HCT116 (cell line): Measurements from ENCODE around the gene NCOA1. TPM values are rescaled to one million over a fixed set of nuclear protein-coding genes. Genes with fewer than 3 reads are reported as not detected.

Source experiments
- ATAC-seq: fragments of 200-7000 bp; cut with Tn5 transposase; 2 replicates; pipeline ENCODE4 v1.9.1; 2020; ENCODE audit warnings: mild to moderate bottlenecking, moderate library complexity
- BruUV-seq: library from RNA; stranded (reverse); fragments of 400-500 nt; replicated peaks from 2 replicates; lab custom pipeline; 2021; lab: Mats Ljungman, UMichigan
- CTCF ChIA-PET: fragments of 300-600 bp; sonication (Branson Sonifier 250); formaldehyde crosslinking; loops from one replicate; lab custom pipeline; 2021; ENCODE audit warnings: antibody characterized with exemption; lab: Charles Lee
- POLR2A ChIA-PET: fragments of 300-600, 350-600 bp; sonication (Branson Sonifier 250); formaldehyde crosslinking; loops from one replicate; lab custom pipeline; 2021; ENCODE audit warnings: antibody characterized with exemption; lab: Charles Lee
- RAD21 ChIA-PET, 2 experiments: fragments of 300-600 bp; sonication (Branson Sonifier 250); formaldehyde crosslinking; loops; one replicate each; lab custom pipeline; 2023; ENCODE audit warnings: low total read pairs in 2 of 2; ENCODE audit not compliant: uncharacterized antibody in 2 of 2, unreplicated experiment in 2 of 2, low non-redundant PET in 1 of 2; lab: Charles Lee
- DNase-seq: peaks from one replicate; pipeline ENCODE4 v3.0.0-alpha.2; 2010; ENCODE audit warnings: low read depth, low spot score
- H2AFZ ChIP-seq: fragments of 200-600 bp; shearing (Covaris generic), sonication (generic); 2 replicates; pipeline ENCODE4 v1.6.1; 2017; ENCODE audit warnings: low read depth, mixed run types, mixed read lengths, antibody characterized with exemption, low read length; ENCODE audit not compliant: poor library complexity, severe bottlenecking
- H3K27ac ChIP-seq: 2 replicates; pipeline ENCODE4 v1.5.1; 2012; ENCODE audit warnings: low read depth, low read length
- H3K27me3 ChIP-seq: fragments of 200-600 bp; sonication (generic); 2 replicates; pipeline ENCODE4 v1.6.1; 2016; ENCODE audit warnings: mixed run types, low read length, mixed read lengths; ENCODE audit not compliant: insufficient read depth
- H3K36me3 ChIP-seq, 2 experiments: fragments of 200-500 bp in 1 of 2; fragments of 200-600 bp in 1 of 2; sonication (Bioruptor generic) in 1 of 2; sonication (generic) in 1 of 2; 2 replicates each; pipeline versions ENCODE4 v1.5.1 to v1.6.1; 2014 to 2016; ENCODE audit warnings: low read length in 2 of 2, inconsistent platforms in 1 of 2, mixed read lengths in 1 of 2, mixed run types in 1 of 2; ENCODE audit not compliant: insufficient read depth in 2 of 2, control insufficient read depth in 1 of 2
- H3K4me1 ChIP-seq, 2 experiments: fragments of 200-600 bp in 1 of 2; sonication (generic) in 1 of 2; 2 replicates each; pipeline versions ENCODE4 v1.5.1 to v1.6.1; 2012 to 2017; ENCODE audit warnings: low read length in 2 of 2, inconsistent platforms in 1 of 2, mild to moderate bottlenecking in 1 of 2, mixed read lengths in 1 of 2, mixed run types in 1 of 2, moderate library complexity in 1 of 2; ENCODE audit not compliant: insufficient read depth in 2 of 2, control insufficient read depth in 1 of 2
- H3K4me2 ChIP-seq: fragments of 200-600 bp; sonication (generic); 2 replicates; pipeline ENCODE4 v1.6.1; 2017; ENCODE audit warnings: mixed run types, low read length, mixed read lengths
- H3K4me3 ChIP-seq, 2 experiments: fragments of 200-600 bp in 1 of 2; sonication (generic) in 1 of 2; replicated peaks in 1 of 2; 2 replicates each; pipeline ENCODE4 v1.5.1; 2011 to 2016; ENCODE audit warnings: low read length in 2 of 2, control low read depth in 1 of 2, low read depth in 1 of 2, mild to moderate bottlenecking in 1 of 2, mixed read lengths in 1 of 2, mixed run types in 1 of 2
- H3K79me2 ChIP-seq: fragments of 200-600 bp; sonication (generic); 2 replicates; pipeline ENCODE4 v1.6.1; 2017; ENCODE audit warnings: mild to moderate bottlenecking, mixed run types, low read length, moderate library complexity, mixed read lengths; ENCODE audit not compliant: insufficient read depth
- H3K9ac ChIP-seq: fragments of 200-600 bp; sonication (generic); 2 replicates; pipeline ENCODE4 v1.6.1; 2016; ENCODE audit warnings: low read length, mixed read lengths
- H3K9me2 ChIP-seq: fragments of 200-600 bp; sonication (generic), shearing (Covaris generic); 2 replicates; pipeline ENCODE4 v1.6.1; 2017; ENCODE audit warnings: mixed run types, mild to moderate bottlenecking, moderate library complexity; ENCODE audit not compliant: insufficient read depth
- H3K9me3 ChIP-seq, 2 experiments: fragments of 200-500 bp in 1 of 2; fragments of 200-600 bp in 1 of 2; sonication (Bioruptor generic) in 1 of 2; sonication (generic) in 1 of 2; 2 replicates each; pipeline ENCODE4 v1.6.1; 2014 to 2017; ENCODE audit warnings: low read length in 2 of 2, mixed read lengths in 2 of 2, inconsistent platforms in 1 of 2, low read depth in 1 of 2, mild to moderate bottlenecking in 1 of 2, mixed run types in 1 of 2, moderate library complexity in 1 of 2; ENCODE audit not compliant: control insufficient read depth in 1 of 2, insufficient read depth in 1 of 2
- H4K20me1 ChIP-seq: fragments of 200-600 bp; sonication (generic), shearing (Covaris generic); 2 replicates; pipeline ENCODE4 v1.6.1; 2017; ENCODE audit warnings: mixed run types, mild to moderate bottlenecking, moderate library complexity; ENCODE audit not compliant: insufficient read depth
- CBX3 ChIP-seq: IDR thresholded peaks from 2 replicates; pipeline ENCODE4 v1.6.1; 2012; ENCODE audit warnings: low read depth
- CEBPB ChIP-seq: IDR thresholded peaks from 2 replicates; pipeline ENCODE4 v1.6.1; 2012; ENCODE audit warnings: low read depth
- EZH2 ChIP-seq: fragments of 200-600 bp; sonication (generic); IDR thresholded peaks from 2 replicates; pipeline ENCODE4 v1.6.1; 2017; ENCODE audit warnings: antibody characterized with exemption, mixed run types
- EZH2phosphoT487 ChIP-seq: fragments of 200-600 bp; IDR thresholded peaks from 2 replicates; pipeline ENCODE4 v1.6.1; 2018; ENCODE audit warnings: antibody characterized with exemption, borderline replicate concordance
- FOSL1 ChIP-seq: IDR thresholded peaks from 2 replicates; pipeline ENCODE4 v1.6.1; 2012; ENCODE audit warnings: low read depth
- POLR2A ChIP-seq: IDR thresholded peaks from 2 replicates; pipeline ENCODE4 v1.7.0; 2011; ENCODE audit warnings: borderline replicate concordance; ENCODE audit not compliant: insufficient read depth, insufficient read length; ENCODE audit errors: extremely low read depth
- POLR2AphosphoS5 ChIP-seq: IDR thresholded peaks from 2 replicates; pipeline ENCODE4 v1.6.1; 2011; ENCODE audit warnings: mild to moderate bottlenecking, low read depth, low read length, moderate library complexity
- RAD21 ChIP-seq: IDR thresholded peaks from 2 replicates; pipeline ENCODE4 v1.6.1; 2012; ENCODE audit warnings: low read depth, mild to moderate bottlenecking
- SIN3A ChIP-seq: IDR thresholded peaks from 2 replicates; pipeline ENCODE4 v1.6.1; 2012; ENCODE audit warnings: low read depth
- SRF ChIP-seq: IDR thresholded peaks from 2 replicates; pipeline ENCODE4 v1.6.1; 2012; ENCODE audit warnings: low read depth
- YY1 ChIP-seq: IDR thresholded peaks from 2 replicates; pipeline ENCODE4 v1.6.1; 2011; ENCODE audit warnings: low read length, low read depth, moderate library complexity, mild to moderate bottlenecking; ENCODE audit not compliant: insufficient replicate concordance; ENCODE audit errors: extremely low read depth
- ZFX ChIP-seq: fragments of 450-650 bp; IDR thresholded peaks from 2 replicates; pipeline ENCODE4 v1.6.1; 2017
- ZNF274 ChIP-seq: fragments of 200-500 bp; sonication (Bioruptor generic); IDR thresholded peaks from 2 replicates; pipeline ENCODE4 v1.6.1; 2014; ENCODE audit warnings: mild to moderate bottlenecking, low read depth, low read length, inconsistent platforms
- intact Hi-C: fragments of 100-400 bp; cut with micrococcal nuclease; formaldehyde crosslinking; loops from 2 replicates; pipeline ENCODE4 v1.10.0; 2022
- total RNA-seq: library from RNA; stranded (reverse); gene quantifications from one replicate; pipeline ENCODE4 v1.2.1, GENCODE V29; 2021; ENCODE audit not compliant: unreplicated experiment
- TF ChIP-seq, protein P1 (sequence below): IDR thresholded peaks from 2 replicates; pipeline ENCODE4 v1.6.1; 2012
- TF ChIP-seq, protein P2 (sequence below): IDR thresholded peaks from 2 replicates; pipeline ENCODE4 v1.6.1; 2011; ENCODE audit warnings: mild to moderate bottlenecking, low read length, moderate library complexity; ENCODE audit not compliant: insufficient replicate concordance; ENCODE audit errors: extremely low read depth

The NCOA1 gene
- total RNA-seq, 1 experiment from 2014 or later: 10.4 TPM

DNA sequence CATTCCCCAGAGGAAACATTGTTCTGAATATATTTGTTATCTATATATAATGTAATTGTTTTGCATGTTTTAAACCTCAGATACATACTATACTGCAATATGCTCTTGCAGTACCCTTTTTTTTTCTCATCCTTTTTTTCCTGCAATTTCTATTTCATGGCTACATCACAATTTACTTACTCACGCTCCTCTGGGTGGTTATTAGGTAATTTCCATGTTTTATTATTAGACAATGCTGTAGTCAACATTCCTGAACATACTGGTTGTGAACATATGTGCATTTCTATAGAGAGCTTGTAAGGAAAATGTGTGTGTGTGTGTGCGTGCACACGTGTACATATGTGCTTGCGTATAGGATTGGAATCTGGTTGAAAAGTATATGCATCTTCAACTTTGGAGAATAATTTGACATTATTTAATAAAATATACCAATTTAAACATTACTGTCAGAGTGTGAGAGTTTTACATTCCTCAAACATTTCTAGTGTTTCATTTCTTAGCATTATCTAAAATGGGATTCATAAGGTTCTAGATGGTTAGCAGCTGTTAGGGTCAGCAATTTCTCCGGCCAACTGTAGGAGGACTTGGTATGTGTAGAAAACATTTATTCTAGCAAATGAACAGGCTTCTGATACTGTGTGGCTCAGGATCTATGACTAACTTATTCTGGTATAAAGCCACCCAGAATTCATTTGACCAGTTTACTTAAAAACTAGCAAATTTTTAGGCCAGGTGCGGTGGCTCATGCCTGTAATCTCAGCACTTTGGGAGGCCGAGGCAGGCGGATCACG is 22.4 kb downstream of the NCOA1 start:
- no peaks in the 10 kb centered on the region for H3K27me3 ChIP-seq
- H4K20me1 ChIP-seq: no peaks in the 10 kb centered on the region
- BruUV-seq: no TSS peak
- TF ChIP-seq CBX3 (no peak), SRF (no peak), EZH2 (no peak)
- TF ChIP-seq, protein P1, sequence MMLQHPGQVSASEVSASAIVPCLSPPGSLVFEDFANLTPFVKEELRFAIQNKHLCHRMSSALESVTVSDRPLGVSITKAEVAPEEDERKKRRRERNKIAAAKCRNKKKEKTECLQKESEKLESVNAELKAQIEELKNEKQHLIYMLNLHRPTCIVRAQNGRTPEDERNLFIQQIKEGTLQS: no peak
- TF ChIP-seq, all 23 proteins: peak for 0
- Histone ChIP-seq H3K36me3 (no peaks in the 10 kb centered on the region), H3K9ac (no peak overlapping the region), H3K9me2 (no peaks in the 10 kb centered on the region), H3K4me1 (peaks cover 0 to 9% of the 10 kb centered on the region in 2 experiments; a peak in 2 of 4 replicates), H3K4me3 (no peak overlapping the region), H3K9me3 (no peaks in the 10 kb centered on the region), H3K4me2 (no peak overlapping the region), H3K79me2 (no peaks in the 10 kb centered on the region), H2AFZ (no peak overlapping the region), H3K27ac (no peak overlapping the region)
- intact Hi-C loops: no loop called here
- no peak for ATAC-seq
- POLR2A ChIA-PET: no interaction called here
- CTCF ChIA-PET: no interaction called here
- RAD21 ChIA-PET: no interaction called here
- DNase-seq: no peak

DNA sequence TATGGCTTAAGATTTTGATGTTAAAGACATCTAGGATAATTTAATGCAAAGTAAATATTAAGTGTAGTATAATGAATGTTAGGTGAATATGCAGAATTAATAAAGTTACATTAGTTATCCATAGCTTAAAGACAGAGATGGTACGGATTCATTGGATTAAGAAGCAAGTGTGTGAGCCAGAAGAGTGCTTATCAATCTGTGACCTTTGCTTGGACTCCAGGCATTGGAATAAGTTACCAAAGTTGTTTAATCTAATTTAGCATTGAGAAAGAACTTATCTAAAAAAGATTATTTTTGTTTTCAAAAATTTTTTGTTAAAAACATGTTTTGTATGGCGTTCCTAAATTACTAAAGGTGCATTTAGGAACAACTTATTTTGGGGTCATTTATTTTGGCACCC is 23.8 kb downstream of the NCOA1 start:
- H3K4me1 ChIP-seq: peaks cover 0 to 9% of the 10 kb centered on the region in 2 experiments; a peak in 2 of 4 replicates
- no peaks in the 10 kb centered on the region for H3K9me2 ChIP-seq
- H3K27ac ChIP-seq: no peak overlapping the region
- ChIA-PET RAD21 (no interaction called here), POLR2A (no interaction called here), CTCF (no interaction called here)
- no peaks in the 10 kb centered on the region for H3K27me3 ChIP-seq
- no peak overlapping the region for H3K4me2 ChIP-seq
- H4K20me1 ChIP-seq: no peaks in the 10 kb centered on the region
- ATAC-seq (no peak), DNase-seq (no peak)
- H3K4me3 ChIP-seq: no peak overlapping the region
- intact Hi-C loops: no loop called here
- no peaks in the 10 kb centered on the region for H3K36me3 ChIP-seq
- no peaks in the 10 kb centered on the region for H3K9me3 ChIP-seq
- BruUV-seq: no TSS peak
- H3K79me2 ChIP-seq: no peaks in the 10 kb centered on the region
- no peak overlapping the region for H2AFZ ChIP-seq
- H3K9ac ChIP-seq: no peak overlapping the region
- no peak for TF ChIP-seq CEBPB
- TF ChIP-seq RAD21: no peak
- TF ChIP-seq, protein P2, sequence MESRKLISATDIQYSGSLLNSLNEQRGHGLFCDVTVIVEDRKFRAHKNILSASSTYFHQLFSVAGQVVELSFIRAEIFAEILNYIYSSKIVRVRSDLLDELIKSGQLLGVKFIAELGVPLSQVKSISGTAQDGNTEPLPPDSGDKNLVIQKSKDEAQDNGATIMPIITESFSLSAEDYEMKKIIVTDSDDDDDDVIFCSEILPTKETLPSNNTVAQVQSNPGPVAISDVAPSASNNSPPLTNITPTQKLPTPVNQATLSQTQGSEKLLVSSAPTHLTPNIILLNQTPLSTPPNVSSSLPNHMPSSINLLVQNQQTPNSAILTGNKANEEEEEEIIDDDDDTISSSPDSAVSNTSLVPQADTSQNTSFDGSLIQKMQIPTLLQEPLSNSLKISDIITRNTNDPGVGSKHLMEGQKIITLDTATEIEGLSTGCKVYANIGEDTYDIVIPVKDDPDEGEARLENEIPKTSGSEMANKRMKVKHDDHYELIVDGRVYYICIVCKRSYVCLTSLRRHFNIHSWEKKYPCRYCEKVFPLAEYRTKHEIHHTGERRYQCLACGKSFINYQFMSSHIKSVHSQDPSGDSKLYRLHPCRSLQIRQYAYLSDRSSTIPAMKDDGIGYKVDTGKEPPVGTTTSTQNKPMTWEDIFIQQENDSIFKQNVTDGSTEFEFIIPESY: no peak
- TF ChIP-seq SIN3A: no peak
- no peak for TF ChIP-seq ZFX
- TF ChIP-seq POLR2A: no peak
- no peak for TF ChIP-seq FOSL1
- no peak for TF ChIP-seq YY1
- TF ChIP-seq POLR2AphosphoS5: no peak
- TF ChIP-seq EZH2phosphoT487: no peak
- no peak for TF ChIP-seq ZNF274
